Erythroblast (primary cell): Measurements from ENCODE around the gene PEMT.

Experiments used
- DNase-seq, 2 experiments: peaks; one replicate each; lab custom pipeline; 2025; lab: John Stamatoyannopoulos, UW
- GATA1 ChIP-seq: IDR thresholded peaks from 2 replicates; pipeline ENCODE4 v1.6.1; 2011; ENCODE audit warnings: low read depth, mild to moderate bottlenecking, control low read depth, low read length, moderate library complexity
- POLR2A ChIP-seq: IDR thresholded peaks from 2 replicates; pipeline ENCODE4 v1.6.1; 2011; ENCODE audit warnings: mild to moderate bottlenecking, low read length

PEMT gene

DNA sequence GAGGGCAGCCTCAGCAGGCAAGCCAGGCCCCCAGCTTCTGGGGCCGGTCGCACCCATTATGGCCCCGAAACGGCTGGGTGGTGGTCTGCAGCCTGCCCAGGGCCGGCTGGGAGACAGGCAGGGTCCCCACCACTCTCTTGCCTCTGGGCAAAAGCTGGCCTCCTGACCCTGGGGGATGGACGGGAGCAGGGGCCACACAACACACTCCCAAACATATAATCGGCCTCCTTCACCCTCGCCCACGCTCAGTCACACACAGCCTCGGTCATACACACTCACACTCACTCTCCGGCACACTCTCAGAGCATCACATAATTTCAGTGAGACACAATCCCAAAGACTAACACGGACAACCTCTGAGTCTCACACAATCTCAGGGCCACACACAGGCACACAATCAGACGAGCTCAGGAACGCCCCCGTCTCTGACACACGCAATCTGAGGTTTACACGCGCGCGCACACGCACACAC lies 589 bp downstream of the PEMT start:
- TF ChIP-seq POLR2A (no peak), GATA1 (no peak)
- DNase-seq, result no peak

DNA sequence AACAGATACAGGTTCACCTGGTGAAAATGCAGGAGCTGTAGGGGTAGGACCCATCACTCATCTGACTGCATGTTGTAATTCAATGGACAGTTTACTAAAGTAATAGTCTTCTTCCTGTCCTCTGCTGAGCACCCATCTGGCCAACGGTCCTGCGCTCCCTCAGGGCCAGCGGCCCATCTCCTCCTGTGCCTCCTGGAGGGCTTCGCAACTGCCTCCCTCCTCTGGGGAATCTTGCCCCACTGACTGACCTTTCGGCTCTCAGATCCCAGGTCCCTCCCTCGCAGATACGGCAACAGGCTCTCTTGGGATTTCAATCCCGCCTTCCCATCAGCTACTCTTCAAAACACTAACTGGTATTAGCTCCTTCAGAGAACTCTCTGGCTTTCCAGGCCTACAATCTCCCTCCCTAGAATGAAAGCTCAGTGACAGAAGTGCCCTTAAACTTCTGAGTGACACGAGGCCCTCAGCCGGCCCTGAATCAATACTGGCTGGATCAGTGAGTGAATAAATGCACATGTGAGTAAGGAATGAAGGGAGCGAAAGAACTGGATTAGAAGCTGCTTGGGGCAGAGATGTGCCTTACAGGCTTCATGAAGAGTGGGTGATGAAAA lies 1.3 kb downstream of the PEMT start:
- TF ChIP-seq GATA1 (no peak), POLR2A (no peak)
- no peak for DNase-seq

DNA sequence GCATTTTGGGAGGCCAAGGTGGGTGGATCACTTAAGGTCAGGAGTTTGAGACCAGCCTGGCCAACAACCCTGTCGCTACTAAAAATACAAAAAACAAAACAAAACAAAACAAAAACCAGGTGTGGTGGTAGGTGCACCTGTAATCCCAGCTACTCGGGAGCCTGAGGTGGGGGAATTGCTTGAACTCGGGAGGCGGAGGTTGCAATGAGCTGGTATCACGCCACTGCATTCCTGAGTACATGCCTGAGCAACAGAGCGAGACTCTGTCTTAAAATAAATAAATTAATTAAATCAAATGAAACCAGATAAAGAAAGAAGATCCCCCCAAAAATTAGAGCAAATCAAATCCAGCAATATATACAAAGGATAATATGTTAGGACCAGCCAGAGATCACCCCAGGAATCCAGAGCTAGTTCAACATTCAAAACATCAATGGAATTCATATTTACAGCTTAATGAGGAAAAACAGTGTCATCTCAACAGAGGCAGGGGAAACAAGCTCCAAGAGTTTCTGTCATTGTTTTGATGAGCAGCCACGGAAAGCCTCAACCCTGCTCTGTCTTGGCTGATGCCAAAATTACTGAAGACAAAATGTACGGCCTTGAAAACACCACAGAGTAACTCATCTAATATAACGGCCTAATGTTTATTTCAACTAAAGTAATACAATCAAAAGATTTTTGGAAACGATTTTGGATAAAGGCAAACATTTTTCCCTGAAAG lies 3.7 kb downstream of the PEMT start:
- DNase-seq, result no peak
- TF ChIP-seq GATA1 (no peak), POLR2A (no peak)

DNA sequence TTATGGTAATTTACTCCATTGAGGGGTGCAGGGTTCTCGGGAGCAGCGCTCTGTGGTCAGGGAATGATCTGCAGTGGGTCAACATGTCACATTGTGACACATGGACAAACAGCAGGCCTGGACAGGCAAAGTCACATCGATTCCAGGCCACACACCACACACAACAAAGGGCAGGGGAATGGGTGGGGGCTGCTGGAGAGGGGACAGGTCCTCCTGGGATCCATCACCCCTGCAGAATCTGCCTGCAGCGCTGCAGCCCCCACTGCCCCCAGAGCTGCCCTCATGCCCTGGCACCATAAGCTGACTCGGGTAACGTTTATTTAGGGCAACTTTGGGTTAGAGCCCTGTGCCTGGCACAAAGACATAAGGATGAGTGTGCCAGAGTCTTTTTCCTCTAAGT lies 9.1 kb downstream of the PEMT start:
- TF ChIP-seq POLR2A (no peak), GATA1 (no peak)
- DNase-seq, result no peak

DNA sequence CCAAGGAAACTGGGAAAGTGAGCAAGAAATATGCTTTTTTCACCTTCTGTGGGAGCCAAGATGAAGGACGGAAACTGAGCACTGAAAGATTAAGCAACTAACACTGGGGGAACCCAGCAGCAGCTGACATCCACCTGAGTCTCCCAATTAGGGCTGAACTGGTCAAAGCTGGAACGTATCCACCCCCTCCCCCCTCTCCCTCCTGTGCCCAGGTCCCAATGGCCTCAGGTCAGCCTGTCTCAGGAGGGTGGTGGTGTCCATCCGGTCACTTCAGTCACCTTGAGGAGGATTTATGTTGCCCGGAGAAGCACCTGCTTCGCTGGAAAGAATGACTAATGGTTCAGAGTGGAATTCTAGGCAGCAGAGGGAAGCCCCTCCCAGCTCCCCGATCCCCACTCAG lies 10.0 kb downstream of the PEMT start:
- DNase-seq, result no peak
- no peak for TF ChIP-seq GATA1
- no peak for TF ChIP-seq POLR2A

DNA sequence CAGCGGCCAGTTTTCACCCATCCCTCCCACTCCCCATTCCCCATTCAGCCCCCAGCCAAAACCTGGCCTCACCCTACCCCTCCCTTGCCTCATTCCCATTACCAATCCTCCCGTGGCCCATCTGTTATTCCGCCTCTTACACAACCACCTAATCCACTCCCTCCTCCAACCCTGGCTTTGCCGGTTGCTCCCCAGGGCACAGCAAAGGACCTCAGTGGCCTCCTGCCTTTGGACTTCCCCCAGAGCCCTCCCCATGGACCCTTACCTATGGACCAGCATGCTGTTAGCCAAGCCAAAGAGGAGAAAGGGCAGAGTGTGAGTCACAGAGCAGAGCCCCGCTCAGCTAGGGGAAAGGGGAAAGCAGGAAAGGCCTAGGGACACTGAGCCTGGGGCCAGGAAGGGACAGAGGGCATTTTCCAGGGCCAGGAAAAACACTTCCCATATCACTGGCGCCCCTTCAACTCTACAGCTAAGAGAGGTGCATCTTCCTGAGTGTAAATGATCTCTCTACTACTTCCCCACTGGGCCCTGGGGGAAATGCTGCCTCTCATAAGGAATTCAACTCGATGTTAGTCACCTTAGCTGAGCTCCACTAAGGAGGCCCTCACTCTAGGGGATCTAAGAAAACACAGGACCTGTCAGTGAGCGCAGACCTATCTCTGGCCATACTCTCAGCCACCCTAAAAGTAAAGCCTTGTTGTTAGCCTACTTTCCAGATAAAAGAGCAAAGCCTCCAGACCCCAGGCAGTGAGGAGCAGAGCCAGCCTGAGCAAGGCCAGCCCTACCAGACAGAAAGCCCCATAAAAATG lies 10.6 kb downstream of the PEMT start:
- DNase-seq, result no peak
- TF ChIP-seq GATA1, result no peak

DNA sequence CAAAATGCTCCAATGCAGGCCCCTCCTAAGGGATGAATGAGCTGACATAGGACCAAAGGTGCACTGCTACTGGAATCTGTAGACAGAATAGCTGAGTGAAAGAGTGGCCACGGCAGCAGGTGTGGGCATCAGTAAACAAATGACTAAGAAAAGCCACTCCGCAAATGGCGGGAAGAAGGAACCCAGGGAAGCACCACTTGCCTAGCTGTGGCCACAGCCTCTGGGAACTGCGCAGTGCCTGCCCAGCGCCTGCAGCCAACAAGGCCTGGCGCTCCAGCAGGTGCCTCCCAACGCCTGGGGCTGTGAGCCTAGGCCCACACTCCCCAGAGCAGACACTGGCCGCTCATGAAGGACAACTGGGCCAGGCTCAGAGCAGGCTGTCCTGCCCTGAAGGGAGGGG lies 11.8 kb downstream of the PEMT start:
- no peak for DNase-seq
- no peak for TF ChIP-seq POLR2A
- no peak for TF ChIP-seq GATA1

DNA sequence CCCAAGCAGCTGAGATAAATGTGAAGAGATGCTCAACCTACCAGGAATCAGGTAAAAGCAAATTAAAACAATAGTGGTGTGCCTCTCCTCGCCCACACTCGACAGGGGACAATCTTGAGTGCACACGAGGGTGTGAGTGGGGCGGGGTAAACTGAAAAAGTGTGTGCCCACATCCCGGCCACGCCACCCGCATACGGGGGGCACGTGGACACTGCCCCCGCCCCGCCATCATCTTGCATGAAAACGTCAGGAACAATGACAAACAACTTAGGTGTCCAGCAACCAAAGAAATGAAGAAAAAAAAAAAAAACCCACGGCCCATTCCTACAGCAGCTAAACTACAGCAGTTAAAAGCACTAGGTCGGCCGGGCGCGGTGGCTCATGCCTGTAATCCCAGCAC lies 14.1 kb downstream of the PEMT start:
- no peak for DNase-seq
- TF ChIP-seq POLR2A (no peak), GATA1 (no peak)

DNA sequence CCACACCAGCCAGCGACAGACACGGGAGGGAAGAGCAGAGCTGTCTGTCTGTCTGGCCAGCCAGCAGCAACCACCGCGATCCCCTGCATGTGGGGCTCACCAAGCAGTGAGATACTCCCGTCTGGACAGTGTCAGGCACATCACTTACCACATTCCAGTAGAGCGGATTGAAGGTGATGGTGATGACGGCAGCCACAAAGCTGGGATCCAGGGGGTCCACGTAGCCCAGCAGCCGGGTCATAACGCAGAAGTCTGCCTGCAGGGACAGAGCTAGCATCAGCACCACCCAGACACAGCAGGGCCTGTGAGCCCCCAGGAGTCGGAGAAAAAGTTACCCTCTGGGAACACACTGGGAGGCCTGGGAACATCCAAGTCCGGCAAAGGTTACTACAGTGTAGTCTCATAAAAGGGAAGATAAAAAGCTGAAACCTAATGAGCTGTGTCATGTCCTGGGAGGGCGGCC lies 14.7 kb downstream of the PEMT start:
- no peak for DNase-seq
- TF ChIP-seq POLR2A, result no peak
- no peak for TF ChIP-seq GATA1

DNA sequence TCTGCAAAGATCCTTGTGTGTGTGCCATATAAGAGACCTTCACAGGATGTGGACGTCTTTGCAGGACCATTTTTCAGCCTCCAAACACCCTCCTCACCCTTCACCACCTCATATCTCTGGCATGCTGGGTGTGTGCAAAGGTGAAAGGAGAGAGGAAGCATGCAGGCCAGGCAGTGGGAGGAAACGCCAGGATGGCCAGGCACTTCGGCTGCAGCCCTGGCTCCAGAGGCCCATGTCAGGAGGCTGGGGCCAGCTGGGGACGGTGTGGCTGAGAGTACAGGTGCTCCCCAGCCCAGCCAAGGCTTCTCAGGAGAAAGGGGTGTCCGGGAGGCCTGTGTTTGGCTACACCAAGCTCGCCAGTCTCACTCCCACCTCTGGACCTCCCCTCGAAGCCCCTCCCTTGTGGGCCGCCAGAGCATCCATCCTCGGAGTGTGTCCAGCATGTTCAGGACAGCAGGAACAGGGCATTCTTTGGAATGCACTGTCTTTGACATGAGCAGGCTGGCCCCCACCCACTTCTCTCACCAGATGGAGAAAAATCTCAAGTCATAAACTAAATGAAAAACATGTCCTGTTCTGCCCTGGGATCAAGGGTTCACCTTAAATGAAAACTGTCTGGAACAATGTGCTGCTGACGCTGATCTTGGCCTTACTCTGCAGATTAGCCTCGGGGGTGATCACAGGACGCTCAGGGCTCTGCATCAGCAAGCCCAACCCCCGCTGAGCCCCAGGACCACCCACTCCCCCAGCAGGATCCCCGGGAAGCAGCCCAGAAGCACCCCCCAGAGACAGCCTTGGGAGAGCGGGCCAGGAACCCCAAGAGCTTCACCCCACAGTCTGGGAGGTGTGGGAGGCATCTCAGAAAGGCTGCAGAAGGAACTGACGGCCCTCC lies 15.9 kb downstream of the PEMT start:
- DNase-seq, result no peak
- TF ChIP-seq POLR2A (no peak), GATA1 (no peak)

DNA sequence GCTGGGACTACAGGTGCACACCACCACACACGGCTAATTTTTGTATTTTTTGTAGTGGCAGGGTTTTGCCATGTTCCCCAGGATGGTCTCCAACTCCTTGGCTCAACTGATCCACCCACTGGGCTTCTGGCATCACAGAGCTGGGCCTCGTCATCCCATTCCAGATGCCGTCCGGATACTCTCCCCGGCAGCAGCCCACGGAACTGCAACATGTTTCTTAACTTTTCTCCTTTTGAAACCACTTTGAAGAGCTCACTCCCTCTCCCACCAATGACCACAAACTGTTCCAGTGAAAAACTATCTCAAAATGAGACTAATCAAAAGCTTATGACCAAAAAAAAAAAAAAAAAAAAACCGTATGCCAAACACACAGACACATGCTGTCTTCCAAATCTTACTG lies 17.6 kb downstream of the PEMT start:
- no peak for TF ChIP-seq GATA1
- no peak for TF ChIP-seq POLR2A

DNA sequence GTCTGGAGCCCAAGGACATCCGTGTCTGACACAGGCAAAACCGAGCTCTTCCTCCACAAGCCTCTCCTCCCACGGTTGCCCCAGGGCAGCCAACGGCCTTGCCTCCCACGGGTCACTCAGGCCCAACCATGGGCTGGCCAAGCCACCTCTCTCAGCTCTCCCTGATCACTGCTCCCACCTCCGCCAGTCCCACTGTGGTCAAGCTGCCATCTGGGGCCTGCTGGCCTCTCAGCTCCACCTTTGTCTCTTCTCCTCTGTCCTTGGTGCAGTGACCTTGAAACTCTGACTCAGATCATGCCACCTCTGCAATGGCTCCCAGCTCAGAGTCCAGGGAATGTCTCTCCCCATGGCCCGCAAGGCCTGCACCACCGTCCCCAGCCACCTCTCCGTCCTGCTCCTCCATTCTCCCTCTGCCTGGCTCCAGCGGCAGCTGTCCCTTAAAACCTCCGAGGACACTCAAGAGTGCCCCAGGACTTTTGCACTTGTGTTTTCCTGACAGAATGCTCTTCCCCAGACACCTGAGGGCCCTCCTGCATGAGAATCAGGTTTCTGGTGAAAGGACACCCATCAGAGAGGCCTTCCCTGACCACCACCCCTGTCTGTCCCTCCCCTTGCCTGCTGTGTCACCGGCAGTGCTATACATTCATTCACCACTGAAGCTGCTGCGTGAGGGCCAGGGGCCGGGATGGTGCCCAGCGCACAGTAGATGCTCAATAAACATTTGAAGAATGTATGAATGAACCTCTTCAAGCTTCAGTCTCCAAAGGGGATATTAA lies 19.3 kb downstream of the PEMT start:
- DNase-seq, result no peak
- TF ChIP-seq POLR2A, result no peak

More for the DNA sequence above, 17.6 kb downstream of the PEMT start:
- no peak for DNase-seq
